LNCAP (cell line): Measurements from ENCODE around the gene ADGRE1.

Experiments used
- CTCF ChIP-seq: fragments of 450-650 bp; IDR thresholded peaks from 2 replicates; pipeline ENCODE4 v1.5.1; 2017; ENCODE audit warnings: mild to moderate bottlenecking

ADGRE1 gene

GRCh38 chr19:6865849-6866248 is 21.5 kb upstream of the ADGRE1 start:
- TF ChIP-seq CTCF: no peak

GRCh38 chr19:6866741-6867151 is 20.6 kb upstream of the ADGRE1 start:
- no peak for TF ChIP-seq CTCF

- no peak for TF ChIP-seq CTCF
Measured at GRCh38 chr19:6868351-6868750, 19.0 kb upstream of the ADGRE1 start.

DNA sequence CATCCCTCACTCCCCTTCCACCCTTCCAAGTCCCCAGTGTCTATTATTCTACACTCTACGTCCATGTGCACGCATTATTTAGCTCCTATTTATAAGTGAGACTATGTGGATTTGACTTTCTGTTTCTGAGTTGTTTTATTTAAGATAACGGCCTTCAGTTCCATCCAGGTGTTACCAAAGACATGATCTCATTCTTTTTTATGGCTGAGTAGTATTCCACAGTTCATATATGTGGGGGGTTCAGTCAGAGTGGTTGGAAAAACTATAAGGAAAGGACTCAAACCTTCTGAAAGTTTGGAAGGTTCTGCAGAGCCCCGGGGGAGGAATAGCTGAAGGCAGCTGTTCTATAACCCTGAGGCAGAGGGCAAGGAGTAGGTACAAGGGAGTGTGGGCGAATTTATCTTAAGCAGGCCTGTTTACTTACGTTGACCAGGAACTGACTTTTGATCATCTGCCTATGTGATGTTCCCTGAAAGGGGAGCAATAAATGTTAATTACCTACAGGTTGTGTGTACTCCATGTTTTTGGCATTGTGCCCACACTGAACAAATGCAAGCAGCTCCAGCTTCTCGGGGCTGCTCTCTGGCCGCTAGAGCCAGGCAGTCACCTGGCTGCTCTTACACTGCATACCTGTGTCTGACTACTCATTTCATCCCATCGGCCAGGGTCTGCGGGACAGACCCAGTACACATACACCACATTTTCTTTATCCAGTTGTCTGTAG is 13.5 kb upstream of the ADGRE1 start:
- no peak for TF ChIP-seq CTCF

GRCh38 chr19:6875218-6875617 is 12.2 kb upstream of the ADGRE1 start:
- TF ChIP-seq CTCF: no peak

- no peak for TF ChIP-seq CTCF
Measured at GRCh38 chr19:6876748-6877147, 10.6 kb upstream of the ADGRE1 start.

DNA sequence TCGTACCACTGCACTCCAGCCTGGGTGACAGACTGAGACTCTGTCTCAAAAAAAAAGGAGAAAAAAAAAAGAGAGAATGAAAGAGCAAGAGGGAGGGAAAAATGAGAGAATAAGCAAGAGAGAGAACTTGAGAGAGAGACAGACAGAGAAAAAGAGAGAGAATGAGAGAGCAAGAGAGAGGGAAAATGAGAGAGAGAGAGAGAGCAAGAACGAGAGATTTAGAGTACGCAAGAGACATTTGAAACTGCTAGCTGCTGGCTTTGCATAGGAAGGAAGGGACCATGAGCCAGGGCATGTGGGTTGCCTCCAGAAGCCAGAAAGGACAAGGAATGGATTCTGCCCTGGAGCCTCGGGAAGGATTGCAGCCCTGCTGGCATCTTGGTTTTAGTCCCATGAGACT is 9.6 kb upstream of the ADGRE1 start:
- TF ChIP-seq CTCF: no peak

DNA sequence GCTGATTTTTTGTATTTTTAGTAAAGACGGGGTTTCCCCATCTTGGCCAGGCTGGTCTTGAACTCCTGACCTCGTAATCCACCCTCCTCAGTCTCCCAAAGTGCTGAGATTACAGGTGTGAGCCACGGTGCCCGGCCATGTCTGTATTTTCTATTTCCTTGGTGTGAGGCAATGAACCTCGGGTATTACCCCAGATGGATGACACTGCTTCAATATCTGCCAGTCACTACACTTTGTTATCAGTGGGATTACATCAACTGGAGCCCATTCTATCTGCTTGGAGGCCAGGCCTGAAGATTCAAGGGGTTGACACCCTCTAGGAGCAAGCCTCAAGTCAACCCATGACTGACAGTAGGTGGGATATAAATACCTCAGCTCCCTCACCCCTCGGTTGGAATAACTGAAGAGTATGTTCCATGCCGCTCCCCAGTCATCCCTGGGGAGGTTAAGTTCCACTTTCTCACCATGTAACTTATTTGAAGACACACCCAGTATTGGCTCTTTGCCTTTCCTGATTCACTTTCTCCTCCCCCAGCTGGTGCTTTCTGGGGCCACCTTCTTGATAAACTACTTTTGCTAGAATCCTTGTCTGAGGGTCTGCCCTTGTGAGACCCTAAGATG is 992 bp upstream of the ADGRE1 start:
- no peak for TF ChIP-seq CTCF
